Keratinocyte (primary cell): Measurements from ENCODE around the gene EFHD1.

Source experiments
- CTCF ChIP-seq, 3 experiments: IDR thresholded peaks in 1 of 3; conservative IDR thresholded peaks in 1 of 3; optimal IDR thresholded peaks in 1 of 3; 2 replicates in 2 of 3; 3 replicates in 1 of 3; pipeline versions ENCODE3 to v1.5.1; 2011; ENCODE audit warnings: low read length in 3 of 3, mild to moderate bottlenecking in 3 of 3, moderate library complexity in 2 of 3, control low read depth in 1 of 3, inconsistent platforms in 1 of 3; ENCODE audit not compliant: insufficient read depth in 2 of 3; ENCODE audit errors: extremely low read depth in 1 of 3
- EZH2 ChIP-seq: IDR thresholded peaks from one replicate; pipeline ENCODE4 v1.6.1; 2012; ENCODE audit warnings: inconsistent platforms, mild to moderate bottlenecking, low read length, moderate library complexity

GRCh38 chr2:232610081-232610480 lies 23.3 kb upstream of the EFHD1 start:
- TF ChIP-seq CTCF (optimal IDR thresholded peaks at IDR 0.05 in 1 of 3, IDR thresholded peaks at IDR 0.05 in 1 of 3, conservative IDR thresholded peaks at IDR 0.05 in 1 of 3; ENCODE audit: extremely low read depth in 1 of 3, insufficient read depth in 2 of 3, low read length in 3 of 3) (no peak), EZH2 (no peak)
